ENCODE data around the gene TTLL11.

DNA sequence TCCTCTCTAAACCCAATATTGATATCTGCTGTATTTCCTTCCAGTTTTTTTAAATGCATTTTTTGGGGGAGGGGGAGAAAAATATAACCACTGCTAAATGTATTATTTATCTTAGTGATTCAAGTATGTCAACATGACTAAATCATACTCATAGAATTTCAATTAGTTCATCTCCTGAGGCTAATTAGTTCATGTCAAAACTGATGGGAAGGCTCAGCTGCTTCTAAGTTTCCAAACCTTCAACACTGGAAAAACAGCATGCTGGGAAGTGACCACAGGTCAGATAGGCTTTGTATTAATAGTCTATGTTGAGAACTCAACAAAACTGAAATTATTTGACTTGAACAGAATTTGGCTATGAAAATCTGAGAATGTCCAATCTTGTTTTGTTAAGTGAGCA is 118.7 kb downstream of the TTLL11 start:
- TF ChIP-seq ZFX (IDR thresholded peaks at IDR 0.05) (no peak), CTCF (conservative IDR thresholded peaks at IDR 0.05) (no peak)

Data from C4-2B (cell line).